ENCODE measurements around the gene NUDT2.

Gene NUDT2

GRCh38 chr9:34310215-34310614, 19.2 kb upstream of the NUDT2 start:
- no peak for DNase-seq (ENCODE audit: low read depth)
- TF ChIP-seq CTCF (conservative IDR thresholded peaks at IDR 0.05; ENCODE audit: low read length), result no peak
- no peak overlapping the region for H3K4me3 ChIP-seq (ENCODE audit: low read length)

GRCh38 chr9:34311499-34312185, 17.7 kb upstream of the NUDT2 start:
- no peak overlapping the region for H3K4me3 ChIP-seq (ENCODE audit: low read length)
- TF ChIP-seq CTCF (conservative IDR thresholded peaks at IDR 0.05; ENCODE audit: low read length), result no peak
- no peak for DNase-seq (ENCODE audit: low read depth)

GRCh38 chr9:34317436-34317835, 11.9 kb upstream of the NUDT2 start:
- no peak for TF ChIP-seq CTCF (conservative IDR thresholded peaks at IDR 0.05; ENCODE audit: low read length)
- no peak for DNase-seq (ENCODE audit: low read depth)
- no peak overlapping the region for H3K4me3 ChIP-seq (ENCODE audit: low read length)

DNA sequence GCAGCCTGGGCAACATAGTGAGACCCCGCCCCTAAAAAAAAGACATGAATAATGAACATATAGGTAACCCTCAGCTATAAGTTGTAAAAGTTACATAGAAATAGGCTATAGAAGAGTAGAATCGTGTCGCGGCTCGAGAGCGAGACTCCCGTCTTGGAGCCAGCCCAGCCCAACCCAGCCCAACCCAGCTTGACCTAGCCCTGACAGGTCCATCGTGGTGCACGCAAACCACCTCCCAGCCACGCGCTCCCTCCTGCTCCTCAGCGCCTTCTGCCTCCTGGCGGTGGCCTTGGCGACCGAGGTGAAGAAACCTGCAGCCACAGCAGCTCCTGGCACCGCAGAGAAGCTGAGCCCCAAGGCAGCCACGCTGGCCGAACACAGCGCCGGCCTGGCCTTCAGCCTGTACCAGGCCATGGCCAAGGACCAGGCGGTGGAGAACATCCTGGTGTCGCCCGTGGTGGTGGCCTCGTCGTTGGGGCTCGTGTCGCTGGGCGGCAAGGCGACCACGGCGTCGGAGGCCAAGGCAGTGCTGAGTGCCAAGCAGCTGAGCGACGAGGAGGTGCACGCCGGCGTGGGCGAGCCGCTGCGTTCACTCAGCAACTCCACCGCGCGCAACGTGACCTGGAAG, 11.1 kb upstream of the NUDT2 start:
- no peak for TF ChIP-seq CTCF (conservative IDR thresholded peaks at IDR 0.05; ENCODE audit: low read length)
- H3K4me3 ChIP-seq (ENCODE audit: low read length), result no peak overlapping the region
- DNase-seq (ENCODE audit: low read depth), result no peak

- no peak overlapping the region for H3K4me3 ChIP-seq (ENCODE audit: low read length)
- TF ChIP-seq CTCF (conservative IDR thresholded peaks at IDR 0.05; ENCODE audit: low read length), result no peak
- no peak for DNase-seq (ENCODE audit: low read depth)
Observed at GRCh38 chr9:34321451-34321850, 7.9 kb upstream of the NUDT2 start.

GRCh38 chr9:34322899-34323591, 6.3 kb upstream of the NUDT2 start:
- TF ChIP-seq CTCF (conservative IDR thresholded peaks at IDR 0.05; ENCODE audit: low read length), result no peak
- DNase-seq (ENCODE audit: low read depth), result no peak

DNA sequence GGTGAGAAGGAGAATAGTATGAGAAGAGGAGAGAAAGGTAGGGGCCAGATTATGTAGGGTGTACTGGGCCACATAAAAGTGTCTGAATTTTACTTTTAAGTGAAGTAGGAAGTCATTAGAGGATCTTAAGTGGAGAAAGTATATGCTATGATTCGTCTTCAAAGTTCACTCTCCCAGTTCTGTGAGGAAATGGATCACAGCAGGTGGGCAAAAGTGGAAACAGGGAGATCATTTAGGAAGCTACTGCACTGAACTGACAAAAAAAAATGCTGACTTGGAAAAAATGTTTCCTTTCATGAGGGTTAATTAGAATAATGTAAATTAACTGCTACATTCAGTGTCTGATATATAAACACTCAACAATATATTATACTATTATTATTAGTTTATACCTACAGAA, 2.7 kb upstream of the NUDT2 start:
- DNase-seq (ENCODE audit: low read depth), result no peak
- TF ChIP-seq CTCF (conservative IDR thresholded peaks at IDR 0.05; ENCODE audit: low read length), result no peak
- H3K4me3 ChIP-seq (ENCODE audit: low read length), result no peak overlapping the region

More at GRCh38 chr9:34322899-34323591, 6.3 kb upstream of the NUDT2 start:
- H3K4me3 ChIP-seq (ENCODE audit: low read length), result no peak overlapping the region

Measured in AG10803 (cell line).